ENCODE measurements around the gene ARF1. TPM values are rescaled to one million over a fixed set of nuclear protein-coding genes. Genes with fewer than 3 reads are reported as not detected.
A peak's percentile ranks its signal among the peaks of the same experiment; 100 is the strongest.

Gene ARF1
- total and polyA plus RNA-seq, 10 of the 15 experiments (the other 5 are each of a cell fraction or from before 2014, with no cell fraction given), result 48.4 to 508 (median 283) TPM

GRCh38 chr1:228109073-228109961, 26.8 kb downstream of the ARF1 start, which contains the start of gene MRPL55 (continued):
- TF ChIP-seq CTCF (IDR thresholded peaks at IDR 0.05 in 2 of 3, conservative IDR thresholded peaks at IDR 0.05 in 1 of 3; ENCODE audit: control insufficient read depth in 2 of 3, extremely low read depth in 1 of 3, insufficient read depth in 1 of 3, low read depth in 3 of 3, low read length in 3 of 3) (0 out of 6 replicates have a peak, but pooled peaks of 1 of the 3 experiments have one; percentile 8), ATF7 (IDR thresholded peaks at IDR 0.05; ENCODE audit: low read depth) (peak; percentile 90), KLF5 (IDR thresholded peaks at IDR 0.05; ENCODE audit: partially characterized antibody) (peak; percentile 57), IRF5 (IDR thresholded peaks at IDR 0.05; ENCODE audit: borderline replicate concordance) (no peak), SMARCA5 (IDR thresholded peaks at IDR 0.05) (peak; percentile 60; the same call in 1 of the 2 replicates), RELA (IDR thresholded peaks at IDR 0.05; ENCODE audit: borderline replicate concordance, partially characterized antibody) (peak; percentile 76), STAT1 (conservative IDR thresholded peaks at IDR 0.05) (0 out of 2 replicates have a peak, but pooled peaks have one; percentile 72), POU2F2 (IDR thresholded peaks at IDR 0.05; ENCODE audit: borderline replicate concordance, low read depth, low read length) (peak; percentile 26; the same call in 1 of the 3 replicates), POLR2AphosphoS5 (IDR thresholded peaks at IDR 0.05; ENCODE audit: low read length) (peak; percentile 93), PAX5 (IDR thresholded peaks at IDR 0.05; ENCODE audit: borderline replicate concordance, low read depth, low read length) (peak; percentile 20; the same call in 1 of the 2 replicates), RAD51 (IDR thresholded peaks at IDR 0.05) (no peak), EP300 (IDR thresholded peaks at IDR 0.05; ENCODE audit: borderline replicate concordance in 1 of 2, control insufficient read depth in 1 of 2, low read depth in 2 of 2, low read length in 2 of 2) (no peak), HDGF (IDR thresholded peaks at IDR 0.05) (peak; percentile 77; the same call in 1 of the 2 replicates), YBX1 (IDR thresholded peaks at IDR 0.05) (no peak), RFX5 (IDR thresholded peaks at IDR 0.05; ENCODE audit: low read depth, low read length) (peak; percentile 66; the same call in 1 of the 2 replicates), MEF2B (IDR thresholded peaks at IDR 0.05; ENCODE audit: partially characterized antibody, poor library complexity, severe bottlenecking) (no peak), EED (IDR thresholded peaks at IDR 0.05; ENCODE audit: low read depth) (peak; percentile 39; the same call in 1 of the 2 replicates), NFXL1 (IDR thresholded peaks at IDR 0.05; ENCODE audit: borderline replicate concordance) (peak; percentile 99)

Data from GM12878 (cell line).